ENCODE measurements around the gene DPY19L3.

Gene DPY19L3

DNA sequence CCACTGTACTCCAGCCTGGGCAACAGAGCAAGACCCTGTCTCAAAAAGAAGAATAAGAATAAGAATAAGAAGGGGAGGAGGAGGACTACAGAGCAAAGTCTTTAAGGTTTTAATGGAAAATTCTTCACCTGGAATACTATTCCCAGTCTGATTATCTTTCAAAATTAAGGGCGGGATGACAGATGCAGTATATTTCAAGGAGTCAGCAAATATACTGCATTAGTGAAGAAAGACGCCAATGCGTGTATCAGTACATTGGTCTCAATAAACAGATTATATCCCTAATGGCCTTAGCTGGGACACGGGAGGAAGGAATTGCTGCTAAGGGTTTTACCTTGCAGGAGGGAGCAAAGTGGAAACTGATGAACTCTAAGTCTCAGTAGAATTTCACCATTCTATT lies 121.3 kb downstream of the DPY19L3 start:
- DNase-seq, result no peak

DNA sequence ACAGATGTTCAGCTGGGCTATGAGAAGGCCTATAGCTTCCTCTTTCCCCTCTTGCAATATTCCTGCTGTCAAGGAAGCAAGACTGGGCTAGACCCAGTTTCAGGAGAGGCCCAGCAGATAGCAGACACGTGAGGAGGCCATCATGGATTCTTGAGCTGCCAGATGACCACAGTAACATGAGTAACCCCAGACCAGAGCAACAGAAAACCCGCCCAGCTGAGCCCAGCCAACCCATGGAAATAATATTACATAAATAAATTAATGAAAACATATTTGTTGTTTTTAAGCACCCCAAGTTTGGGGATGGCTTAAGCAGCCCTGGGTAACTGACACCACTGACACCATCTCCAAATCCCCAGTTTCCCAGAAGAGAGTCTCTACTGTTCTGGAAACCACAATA lies 125.2 kb downstream of the DPY19L3 start:
- no peak for DNase-seq

DNA sequence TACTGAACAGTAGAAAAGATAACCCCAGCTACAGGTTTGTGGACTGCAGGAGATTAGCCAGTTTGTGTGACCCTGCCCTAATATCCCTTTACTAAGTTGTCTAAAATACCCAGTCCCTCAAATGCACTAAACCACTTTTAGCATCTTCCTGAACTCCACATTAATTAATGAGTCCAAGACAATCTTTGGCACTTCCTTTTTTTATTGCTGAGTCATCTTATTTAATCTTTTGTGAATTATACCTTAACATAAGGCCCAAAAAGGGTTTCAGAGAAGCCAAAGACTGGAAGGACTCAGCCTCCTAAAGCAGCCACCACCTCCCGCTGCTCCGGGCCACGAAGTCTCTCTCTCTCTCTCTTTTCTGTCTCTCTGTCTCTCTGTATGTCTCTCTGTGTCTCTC lies 126.7 kb downstream of the DPY19L3 start:
- no peak for DNase-seq

Measured in NK-92 treated with Interleukin-12 subunit alpha and Interleukin-12 subunit beta, amount 100 ng/mL, for 24 hours (cell line).